Right kidney (tissue), 1 donor: ENCODE measurements around the gene ZNF175.
"Not testable (repeated sequence)": the region's sequence is repeated elsewhere in the genome, so short reads cannot be mapped to it uniquely, and the experiment has no call there.

Experiments used
- DNase-seq: peaks from one replicate; pipeline ENCODE4 v3.0.0-alpha.2; 2016

ZNF175 gene

GRCh38 chr19:51628153-51628939, 57.3 kb downstream of the ZNF175 start:
- no peak for DNase-seq

DNA sequence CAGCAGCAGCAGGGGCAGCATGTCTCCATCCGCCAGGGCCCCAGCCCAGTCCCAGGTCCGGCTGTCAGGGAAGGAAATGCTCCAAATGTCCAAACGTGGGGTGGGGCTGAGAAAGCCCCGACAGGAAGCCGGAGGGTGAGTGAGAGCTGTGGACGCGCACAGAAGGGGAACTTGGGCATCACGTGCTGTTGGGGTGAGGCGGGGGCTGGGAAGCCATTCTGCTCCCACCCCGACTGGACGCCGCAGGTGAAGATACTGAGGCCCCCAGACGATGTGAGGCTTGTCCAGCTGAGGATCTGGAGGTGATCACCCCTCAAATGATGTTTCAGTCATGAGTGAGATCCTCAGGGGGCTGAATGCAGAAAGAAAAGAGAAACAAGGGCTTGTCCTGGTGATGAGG, 59.2 kb downstream of the ZNF175 start, which contains the start of gene SIGLEC5:
Gene SIGLEC5 (minus strand): TSS at position 87 of the 400 bp plus-strand sequence. CDS start 66 bp downstream, at position 21.
- not testable (repeated sequence) for DNase-seq

- no peak for DNase-seq
These were observed 61.0 kb downstream of the ZNF175 start for GRCh38 chr19:51632126-51632525.

GRCh38 chr19:51637362-51637978, 66.4 kb downstream of the ZNF175 start:
- DNase-seq = no peak

DNA sequence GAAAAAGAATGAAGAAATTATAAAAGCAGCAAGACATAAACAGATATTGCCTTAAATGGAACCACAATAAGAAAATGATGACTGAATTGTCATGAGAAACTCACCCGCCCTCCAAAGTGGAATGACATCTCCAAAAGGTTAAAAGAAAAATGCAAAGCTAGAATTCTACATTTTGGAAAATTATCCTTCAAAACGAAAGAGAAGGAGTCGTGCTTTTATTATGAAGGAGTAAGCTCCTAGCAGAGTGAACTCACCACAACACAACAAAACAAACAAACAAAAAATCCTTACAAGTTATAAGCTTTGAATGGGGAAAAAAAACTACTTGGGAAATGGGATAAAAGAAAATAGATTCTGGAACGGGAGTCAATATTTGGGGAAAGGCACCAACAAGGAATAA, 68.8 kb downstream of the ZNF175 start:
- no peak for DNase-seq

DNA sequence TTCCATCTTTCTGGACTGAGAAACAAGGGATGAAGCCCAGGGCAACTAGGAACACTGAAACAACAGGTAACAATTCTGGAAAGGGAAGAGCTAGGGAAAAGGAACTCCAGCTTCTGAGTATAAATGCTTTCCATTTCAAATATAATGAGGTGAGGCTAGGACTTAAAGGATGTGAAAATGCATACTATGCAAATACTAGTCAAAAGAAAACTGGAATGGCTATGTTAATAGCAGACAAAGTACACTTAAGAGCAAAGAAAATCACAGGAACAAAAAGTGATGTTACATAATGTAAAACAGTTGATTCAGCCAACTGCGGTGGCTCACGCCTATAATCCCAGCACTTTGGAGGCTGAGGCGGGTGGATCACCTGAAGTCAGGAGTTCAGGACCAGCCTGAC, 69.3 kb downstream of the ZNF175 start:
- DNase-seq = no peak

GRCh38 chr19:51641648-51642047, 70.6 kb downstream of the ZNF175 start:
- no peak for DNase-seq
